COR-L47 (cell line): ENCODE measurements around the gene IGF1R.
A peak's percentile ranks its signal among the peaks of the same experiment; 100 is the strongest.
"Not testable (repeated sequence)": the region's sequence is repeated elsewhere in the genome, so short reads cannot be mapped to it uniquely, and the experiment has no call there.

ENCODE experiments used
- DNase-seq: peaks from one replicate; lab custom pipeline; 2025; lab: John Stamatoyannopoulos, UW

The IGF1R gene

GRCh38 chr15:98997755-98998154 lies 349.4 kb downstream of the IGF1R start:
- no peak for DNase-seq

GRCh38 chr15:98998279-98998678 lies 349.9 kb downstream of the IGF1R start:
- no peak for DNase-seq

GRCh38 chr15:98999233-98999632 lies 350.9 kb downstream of the IGF1R start:
- no peak for DNase-seq

- DNase-seq = no peak
Observed at GRCh38 chr15:99002226-99002625, 353.9 kb downstream of the IGF1R start.

- DNase-seq = not testable (repeated sequence)
Observed at GRCh38 chr15:99003317-99003716, 355.0 kb downstream of the IGF1R start.

GRCh38 chr15:99004998-99005974 lies 356.9 kb downstream of the IGF1R start:
- DNase-seq = not testable (repeated sequence)

GRCh38 chr15:99006146-99006545 lies 357.8 kb downstream of the IGF1R start:
- no peak for DNase-seq

GRCh38 chr15:99006904-99007495 lies 358.7 kb downstream of the IGF1R start:
- DNase-seq = peak; percentile 15

- DNase-seq = no peak
Observed at GRCh38 chr15:99009741-99010330, 361.5 kb downstream of the IGF1R start.

- DNase-seq = no peak
Observed at GRCh38 chr15:99010768-99011167, 362.4 kb downstream of the IGF1R start.
